Epithelial cell of proximal tubule (primary cell): ENCODE measurements around the gene FFAR4. TPM values are rescaled to one million over a fixed set of nuclear protein-coding genes. Genes with fewer than 3 reads are reported as not detected.

Experiments
- DNase-seq: peaks from one replicate; pipeline ENCODE4 v3.0.0-alpha.2; 2011; ENCODE audit warnings: low read depth
- H3K4me3 ChIP-seq: 2 replicates; pipeline ENCODE4 v1.5.1; 2011; ENCODE audit warnings: low read depth, mild to moderate bottlenecking, low read length
- total RNA-seq: library from RNA; depleted of rRNA; stranded (reverse); fragments of >200 nt; gene quantifications from 2 replicates; pipeline ENCODE4 v1.2.3, GENCODE V29; 2015
- TF ChIP-seq, protein P1 (sequence below): conservative IDR thresholded peaks from 2 replicates; pipeline ENCODE4 v1.5.1; 2012; ENCODE audit warnings: low read depth, mild to moderate bottlenecking, low read length

FFAR4 gene
- total RNA-seq, 1 donor from 2014 or later = not detected

DNA sequence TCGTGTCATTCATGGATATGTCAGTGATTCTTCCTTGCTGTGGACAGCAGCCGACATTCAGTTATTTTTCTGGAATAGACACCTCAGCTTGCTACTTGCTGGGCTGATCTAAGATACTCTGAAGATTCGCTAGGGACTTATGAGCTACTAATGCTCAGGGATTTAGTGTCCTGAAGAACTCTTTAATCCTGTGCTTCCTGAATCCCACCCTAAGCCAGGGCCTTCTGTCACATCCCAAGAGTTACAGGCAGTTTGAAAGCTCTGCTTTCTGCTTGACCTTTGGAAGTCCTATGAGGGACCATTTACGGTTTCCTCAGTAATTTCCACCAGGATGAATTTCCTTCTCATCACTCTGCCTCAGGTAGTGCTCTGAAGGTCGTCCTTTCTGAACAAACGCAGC is 45.8 kb downstream of the FFAR4 start, which contains the start of gene PDE6C:
TSS of gene PDE6C (plus strand) at position 227 of the 400 bp plus-strand sequence. CDS start 189 bp downstream, outside the sequence.
- no peak within 1 kb of the TSS for H3K4me3 ChIP-seq
- TF ChIP-seq, protein P1, sequence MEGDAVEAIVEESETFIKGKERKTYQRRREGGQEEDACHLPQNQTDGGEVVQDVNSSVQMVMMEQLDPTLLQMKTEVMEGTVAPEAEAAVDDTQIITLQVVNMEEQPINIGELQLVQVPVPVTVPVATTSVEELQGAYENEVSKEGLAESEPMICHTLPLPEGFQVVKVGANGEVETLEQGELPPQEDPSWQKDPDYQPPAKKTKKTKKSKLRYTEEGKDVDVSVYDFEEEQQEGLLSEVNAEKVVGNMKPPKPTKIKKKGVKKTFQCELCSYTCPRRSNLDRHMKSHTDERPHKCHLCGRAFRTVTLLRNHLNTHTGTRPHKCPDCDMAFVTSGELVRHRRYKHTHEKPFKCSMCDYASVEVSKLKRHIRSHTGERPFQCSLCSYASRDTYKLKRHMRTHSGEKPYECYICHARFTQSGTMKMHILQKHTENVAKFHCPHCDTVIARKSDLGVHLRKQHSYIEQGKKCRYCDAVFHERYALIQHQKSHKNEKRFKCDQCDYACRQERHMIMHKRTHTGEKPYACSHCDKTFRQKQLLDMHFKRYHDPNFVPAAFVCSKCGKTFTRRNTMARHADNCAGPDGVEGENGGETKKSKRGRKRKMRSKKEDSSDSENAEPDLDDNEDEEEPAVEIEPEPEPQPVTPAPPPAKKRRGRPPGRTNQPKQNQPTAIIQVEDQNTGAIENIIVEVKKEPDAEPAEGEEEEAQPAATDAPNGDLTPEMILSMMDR = no peak
- no peak for DNase-seq

DNA sequence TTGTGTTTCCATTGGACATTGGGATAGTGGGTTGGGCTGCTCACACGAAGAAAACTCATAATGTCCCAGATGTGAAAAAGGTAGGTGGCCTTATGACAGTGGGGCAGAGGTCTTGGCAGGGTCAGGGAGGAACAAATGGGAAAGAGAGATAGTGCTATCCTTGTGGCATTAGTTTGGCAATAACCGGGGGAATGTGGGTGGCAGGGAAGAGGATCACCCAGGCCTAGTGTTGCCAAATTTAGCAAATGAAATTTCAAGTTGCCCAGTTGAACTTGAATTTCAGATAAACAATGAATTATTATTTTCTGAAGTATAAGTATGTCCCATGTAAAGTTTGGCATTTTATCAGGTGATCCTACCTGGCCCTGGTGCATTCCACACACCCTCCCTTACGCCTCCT is 46.7 kb downstream of the FFAR4 start:
- no peak for DNase-seq
- TF ChIP-seq, protein P1 = no peak
- no peak overlapping the region for H3K4me3 ChIP-seq

DNA sequence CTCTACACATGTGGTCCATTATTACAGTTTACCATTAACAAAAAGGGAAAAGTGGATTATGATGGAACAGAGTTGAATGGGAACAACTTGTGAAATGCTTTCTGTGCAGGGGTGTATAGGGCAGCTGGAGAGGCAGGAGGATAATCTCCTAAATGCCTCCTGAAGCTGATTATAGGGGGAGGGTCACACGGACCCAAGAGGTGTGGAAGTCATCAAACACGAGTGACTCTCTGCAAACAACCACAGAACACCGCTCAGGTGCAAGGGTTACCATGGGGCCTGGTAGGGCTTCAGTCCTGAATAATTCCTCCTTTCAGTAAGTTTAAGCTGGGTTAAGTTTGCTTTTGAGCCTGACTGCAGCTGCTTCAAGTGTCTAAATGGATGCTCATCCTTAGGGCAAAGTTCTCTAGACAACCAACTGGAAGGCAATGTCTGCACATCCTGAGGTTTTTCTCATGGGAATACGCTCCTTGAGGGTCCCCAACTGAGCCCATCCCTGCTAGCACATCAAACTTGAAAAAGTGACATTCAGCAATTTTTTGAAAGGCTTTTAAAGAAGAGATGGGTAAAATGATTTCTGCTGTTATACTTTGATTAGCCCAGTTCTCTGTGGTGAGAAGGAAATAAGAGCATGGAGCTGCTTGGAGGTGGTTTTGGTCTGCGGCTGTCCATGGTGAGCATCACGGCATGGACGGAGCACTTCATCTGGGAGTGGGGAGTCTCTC is 47.8 kb downstream of the FFAR4 start:
- no peak for DNase-seq
- H3K4me3 ChIP-seq = no peak overlapping the region
- TF ChIP-seq, protein P1 = no peak

DNA sequence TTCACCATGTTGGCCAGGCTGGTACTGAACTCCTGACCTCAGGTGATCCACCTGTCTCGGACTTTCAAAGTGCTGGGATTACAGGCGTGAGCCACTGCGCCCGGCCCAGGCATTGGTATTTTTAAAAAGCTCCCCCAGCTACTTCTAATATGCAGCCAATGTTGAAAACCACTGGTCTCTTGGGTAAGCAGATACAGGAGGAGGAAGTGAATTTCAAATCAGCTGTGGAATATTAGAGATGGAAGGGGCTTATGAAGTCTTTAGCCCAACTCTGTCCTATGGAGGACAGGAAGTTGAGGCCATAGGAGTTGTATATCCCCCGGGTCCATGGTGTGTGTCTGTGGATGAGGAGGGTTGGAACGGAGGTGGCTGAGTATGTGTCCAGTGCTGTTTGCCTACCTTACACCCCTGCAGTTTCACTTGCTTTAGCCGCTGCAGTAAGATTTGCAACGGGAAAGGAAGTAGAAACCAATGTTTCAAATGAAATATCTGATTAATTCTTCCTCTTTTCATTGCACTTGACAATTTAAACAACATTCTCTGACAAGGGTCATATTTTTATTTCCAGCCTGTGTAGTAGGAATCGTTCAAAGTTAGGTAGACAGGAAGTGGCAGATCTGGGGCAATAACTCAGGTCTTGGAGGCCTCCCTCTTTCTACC is 49.2 kb downstream of the FFAR4 start:
- TF ChIP-seq, protein P1 = no peak
- no peak for DNase-seq
- H3K4me3 ChIP-seq = no peak overlapping the region

DNA sequence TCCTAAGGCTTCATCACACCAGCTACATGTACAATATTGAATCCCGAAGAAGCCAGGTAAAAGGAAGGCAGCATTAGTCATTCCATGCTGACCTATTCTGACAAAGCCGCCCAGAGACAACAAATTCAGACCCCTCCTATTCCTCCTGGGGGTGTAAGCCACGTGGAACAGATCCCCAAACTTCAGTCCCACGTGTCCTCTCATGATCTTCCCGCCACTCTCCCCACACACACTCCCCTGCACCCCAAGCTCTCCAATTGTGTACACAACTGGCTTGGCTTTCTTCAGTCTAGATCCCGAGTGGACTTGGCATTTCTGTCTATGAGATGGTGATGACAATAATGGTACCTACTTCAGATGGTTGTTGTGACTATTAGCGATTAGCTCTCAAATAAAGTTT is 54.5 kb downstream of the FFAR4 start:
- no peak for DNase-seq
- no peak overlapping the region for H3K4me3 ChIP-seq
- TF ChIP-seq, protein P1 = no peak

DNA sequence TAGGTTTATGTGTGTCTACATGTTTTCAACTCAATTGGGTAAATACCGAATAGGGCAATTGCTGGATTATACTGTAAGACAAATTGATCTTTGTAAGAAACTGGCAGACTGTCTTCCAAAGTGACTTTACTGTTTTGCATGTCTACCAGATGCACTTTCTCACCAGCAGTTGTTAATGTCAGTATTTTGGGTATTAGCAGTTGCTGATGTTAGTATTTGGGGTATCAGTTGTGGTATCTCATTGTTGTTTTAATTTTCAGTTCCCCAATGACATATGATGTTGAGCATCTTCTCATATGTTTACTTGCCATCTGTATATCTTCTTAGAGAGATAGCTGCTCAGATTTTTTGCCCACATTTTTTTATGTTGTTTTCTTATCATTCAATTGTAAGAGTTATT is 56.5 kb downstream of the FFAR4 start:
- H3K4me3 ChIP-seq = no peak overlapping the region
- TF ChIP-seq, protein P1 = no peak
- DNase-seq = no peak
